Glomerular endothelial cell (primary cell): Measurements from ENCODE around the gene LMF1. TPM values are rescaled to one million over a fixed set of nuclear protein-coding genes. Genes with fewer than 3 reads are reported as not detected.

Source experiments
- DNase-seq: peaks from one replicate; pipeline ENCODE4 v3.0.0-alpha.2; 2011; ENCODE audit warnings: low read depth, low spot score; ENCODE audit errors: extremely low read depth
- total RNA-seq: library from RNA; depleted of rRNA; stranded (reverse); fragments of >200 nt; gene quantifications from 2 replicates; pipeline ENCODE4 v1.2.3, GENCODE V29; 2015

Gene LMF1
- 25.2 and 36.6 TPM in 2 replicates for total RNA-seq

- no peak for DNase-seq
These were observed at the start of gene LMF1 for GRCh38 chr16:970766-971581. Gene LMF1, minus strand, starts transcription at chr16:970984. Its CDS starts 4 bp downstream, at chr16:970980.

- DNase-seq = no peak
These were observed 49.3 kb upstream of the LMF1 start for GRCh38 chr16:1020091-1020399.

GRCh38 chr16:1019231-1020090 is 48.7 kb upstream of the LMF1 start:
- no peak for DNase-seq

- no peak for DNase-seq
These were observed 47.8 kb upstream of the LMF1 start for GRCh38 chr16:1018447-1019198.

DNA sequence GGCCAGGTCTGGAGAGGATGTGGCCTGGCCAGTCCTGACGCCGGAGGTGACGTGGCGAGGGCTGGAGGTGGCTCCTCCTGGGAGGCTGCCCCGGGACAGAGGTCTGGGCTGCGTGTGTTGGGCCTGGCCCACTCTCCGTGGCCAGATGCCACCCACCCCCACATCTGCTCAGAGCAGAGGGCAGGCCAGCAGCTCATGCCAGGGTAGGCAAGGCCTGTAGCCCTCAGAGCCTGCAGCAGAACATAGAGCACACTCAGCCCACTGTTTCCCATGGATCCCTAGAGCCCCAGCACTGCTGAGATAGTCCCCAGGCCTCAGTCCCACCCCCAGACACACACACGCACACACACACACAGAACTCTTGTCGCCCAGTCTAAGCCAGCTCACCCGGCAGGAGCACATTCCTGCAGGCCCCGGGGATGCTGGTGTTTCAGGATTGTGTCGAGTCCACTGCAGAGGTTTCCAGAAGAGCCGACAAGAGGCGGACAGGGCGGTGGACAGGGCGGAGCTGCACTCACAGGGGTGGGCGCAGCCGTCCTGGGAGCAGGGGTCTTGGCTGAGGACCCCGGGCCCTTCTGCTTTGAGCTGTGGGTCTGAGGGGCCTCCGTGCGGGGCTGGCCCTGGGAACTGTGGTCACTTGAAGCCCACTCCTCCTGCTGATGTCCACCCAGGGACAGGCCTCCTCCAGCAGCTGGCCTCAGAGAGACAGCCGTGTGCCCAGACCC is 44.1 kb upstream of the LMF1 start:
- DNase-seq = no peak

DNA sequence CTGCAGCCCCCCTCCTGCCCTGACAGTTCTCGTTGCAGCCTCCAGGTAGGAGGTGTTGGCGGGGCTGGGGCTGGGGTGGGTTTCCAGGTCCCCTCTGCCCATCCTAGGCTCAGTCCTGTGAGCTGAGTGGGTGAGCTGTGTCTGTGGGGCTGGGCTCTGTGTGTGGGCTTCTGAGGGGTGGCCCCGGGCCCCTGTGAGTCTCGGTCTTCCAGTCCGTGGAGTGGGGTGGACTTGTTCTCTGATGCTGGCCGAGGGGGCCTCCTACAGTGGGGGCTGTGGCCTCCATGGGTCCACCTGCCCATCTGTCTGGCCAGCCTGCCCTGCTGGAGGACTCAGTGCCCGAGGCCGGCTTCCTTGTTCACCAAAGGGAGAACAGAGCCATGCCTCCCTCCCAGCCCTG is 43.4 kb upstream of the LMF1 start:
- DNase-seq = no peak

- DNase-seq = no peak
These were observed 42.8 kb upstream of the LMF1 start for GRCh38 chr16:1013593-1013900.

GRCh38 chr16:1012722-1013592 is 42.2 kb upstream of the LMF1 start:
- DNase-seq = no peak

DNA sequence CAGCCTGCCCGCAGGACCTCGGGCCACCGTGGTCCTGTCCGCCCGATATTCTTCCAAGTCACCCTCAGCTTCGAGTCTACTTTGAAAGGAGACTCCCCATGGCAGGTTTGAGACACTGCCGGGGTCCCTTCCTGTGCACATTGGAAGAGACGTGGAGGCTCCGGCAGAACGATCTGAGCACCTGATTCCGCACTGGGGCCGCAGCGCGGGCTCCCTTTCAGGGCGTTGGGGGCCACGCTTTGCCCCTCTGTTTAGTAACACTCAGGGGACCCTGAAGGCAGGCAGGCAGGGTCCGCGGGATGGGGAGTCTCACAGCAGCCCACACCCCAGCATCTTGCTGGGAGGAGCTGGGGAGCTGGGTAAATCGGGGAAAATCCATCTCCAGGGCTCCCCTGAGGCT is 41.4 kb upstream of the LMF1 start:
- no peak for DNase-seq

- no peak for DNase-seq
These were observed 40.7 kb upstream of the LMF1 start for GRCh38 chr16:1011316-1012082.

DNA sequence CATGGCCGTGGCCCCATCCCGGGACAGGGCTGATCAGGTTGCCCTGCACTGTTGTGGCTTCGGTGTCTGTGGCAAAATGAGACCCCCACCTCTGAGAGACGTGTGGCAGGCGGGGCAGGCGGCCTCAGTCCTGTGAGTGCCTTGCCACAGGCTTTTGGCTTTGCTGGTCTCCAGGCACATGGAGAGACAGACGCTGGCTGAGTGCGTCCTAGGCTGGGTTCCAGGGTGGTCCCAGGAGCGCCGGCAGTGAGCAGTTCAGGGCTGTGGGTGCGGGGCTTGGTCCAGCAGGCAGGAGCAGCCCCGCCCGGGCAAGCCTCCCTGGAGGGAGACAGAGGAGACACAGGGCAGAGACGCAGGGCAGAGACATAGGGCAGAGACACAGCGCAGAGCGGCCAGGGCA is 40.0 kb upstream of the LMF1 start:
- no peak for DNase-seq

DNA sequence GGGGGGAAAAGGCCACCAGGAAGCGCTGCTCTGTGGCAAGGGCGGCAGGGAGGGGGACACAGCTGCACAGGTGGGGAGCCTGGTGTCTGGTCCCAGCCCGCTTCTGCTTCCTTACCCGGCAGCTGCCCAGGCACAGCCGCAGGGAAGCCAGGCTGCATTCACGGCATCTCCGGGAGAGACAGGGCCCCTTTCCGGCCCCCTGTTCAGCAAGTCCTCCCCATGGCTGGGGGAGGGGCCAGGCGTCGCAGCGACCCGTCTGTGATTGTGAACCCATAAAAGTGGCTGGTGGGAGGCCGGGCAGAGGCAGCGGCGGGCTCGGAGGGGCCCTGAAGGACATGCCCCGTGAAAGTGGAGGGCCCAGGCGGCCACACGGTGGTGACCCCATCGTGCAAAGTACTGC is 39.5 kb upstream of the LMF1 start:
- DNase-seq = no peak

DNA sequence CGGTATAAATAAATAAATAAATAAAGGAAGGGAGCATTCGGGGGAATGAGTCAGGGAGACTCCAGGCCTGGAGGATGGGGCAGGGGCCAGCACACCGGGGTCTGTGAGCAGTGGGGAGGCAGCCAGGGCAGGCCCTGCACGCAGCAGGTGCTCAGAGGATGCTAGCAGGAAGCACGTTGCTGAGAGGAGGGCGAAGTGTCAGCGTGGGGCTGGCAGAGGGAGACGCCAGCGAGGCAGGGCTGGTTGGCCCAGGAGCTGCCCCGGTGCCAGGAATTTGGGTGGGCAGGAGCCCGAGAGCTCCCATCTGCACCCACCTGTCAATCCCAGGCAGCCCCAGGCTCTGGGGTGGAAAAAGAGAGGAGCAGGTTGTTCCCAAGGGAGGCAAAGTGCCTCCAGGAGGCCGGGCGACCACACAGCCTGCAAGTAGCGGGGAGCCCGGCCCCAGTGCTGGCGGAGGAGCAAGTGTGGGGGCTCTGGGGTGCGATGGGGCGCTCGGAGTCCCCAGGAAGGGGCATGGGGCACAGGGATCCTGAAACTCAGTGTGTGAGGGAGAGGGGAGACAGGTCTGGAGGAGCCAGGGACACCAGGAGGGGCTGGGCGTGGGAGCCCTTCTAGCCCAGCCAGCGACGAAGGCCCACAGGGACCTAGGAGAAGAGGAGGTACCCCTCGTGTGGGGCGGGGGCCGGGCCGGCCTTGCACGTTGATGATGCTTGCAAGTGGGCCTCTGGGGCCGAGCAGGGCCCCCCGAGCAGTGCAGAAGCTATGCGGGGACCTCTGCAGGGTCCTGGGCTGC is 38.8 kb upstream of the LMF1 start:
- no peak for DNase-seq

GRCh38 chr16:1008085-1008484 is 37.3 kb upstream of the LMF1 start:
- DNase-seq = no peak

- DNase-seq = no peak
These were observed 36.6 kb upstream of the LMF1 start for GRCh38 chr16:1007284-1007850.

- no peak for DNase-seq
These were observed 36.0 kb upstream of the LMF1 start for GRCh38 chr16:1006781-1007180.

- no peak for DNase-seq
These were observed 34.5 kb upstream of the LMF1 start for GRCh38 chr16:1005286-1005685.
